HEK293T (cell line): ENCODE results near the gene FAM227A.

ENCODE experiments used
- ARNT ChIP-seq: fragments of 450-650 bp; IDR thresholded peaks from 2 replicates; pipeline ENCODE4 v1.6.1; 2017; ENCODE audit warnings: mild to moderate bottlenecking
- BHLHE40 ChIP-seq: fragments of 450-650 bp; IDR thresholded peaks from 2 replicates; pipeline ENCODE4 v1.6.1; 2016; ENCODE audit warnings: mild to moderate bottlenecking, moderate library complexity, borderline replicate concordance
- ELF4 ChIP-seq: fragments of 450-650 bp; IDR thresholded peaks from 2 replicates; pipeline ENCODE4 v1.6.1; 2017; ENCODE audit warnings: antibody characterized with exemption
- FOXA1 ChIP-seq: fragments of 450-650 bp; IDR thresholded peaks from 2 replicates; pipeline ENCODE4 v1.6.1; 2016; ENCODE audit warnings: mild to moderate bottlenecking
- FOXK2 ChIP-seq: fragments of 450-650 bp; IDR thresholded peaks from 2 replicates; pipeline ENCODE4 v1.6.1; 2016; ENCODE audit warnings: mild to moderate bottlenecking
- FOXM1 ChIP-seq: fragments of 450-650 bp; IDR thresholded peaks from 2 replicates; pipeline ENCODE4 v1.6.1; 2017; ENCODE audit warnings: mild to moderate bottlenecking, borderline replicate concordance
- L3MBTL2 ChIP-seq: fragments of 450-650 bp; conservative IDR thresholded peaks from 2 replicates; pipeline ENCODE4 v1.6.1; 2016; ENCODE audit warnings: mild to moderate bottlenecking
- LEF1 ChIP-seq: fragments of 450-650 bp; IDR thresholded peaks from 2 replicates; pipeline ENCODE4 v1.6.1; 2017; ENCODE audit warnings: mild to moderate bottlenecking, borderline replicate concordance
- NFRKB ChIP-seq: fragments of 450-650 bp; IDR thresholded peaks from 2 replicates; pipeline ENCODE4 v1.6.1; 2016; ENCODE audit warnings: mild to moderate bottlenecking, moderate library complexity
- SP1 ChIP-seq: fragments of 450-650 bp; IDR thresholded peaks from 2 replicates; pipeline ENCODE4 v1.6.1; 2017
- SUZ12 ChIP-seq: fragments of 450-650 bp; IDR thresholded peaks from 2 replicates; pipeline ENCODE4 v1.6.1; 2016; ENCODE audit warnings: mild to moderate bottlenecking
- TARDBP ChIP-seq: fragments of 450-650 bp; IDR thresholded peaks from 2 replicates; pipeline ENCODE4 v1.6.1; 2016

DNA sequence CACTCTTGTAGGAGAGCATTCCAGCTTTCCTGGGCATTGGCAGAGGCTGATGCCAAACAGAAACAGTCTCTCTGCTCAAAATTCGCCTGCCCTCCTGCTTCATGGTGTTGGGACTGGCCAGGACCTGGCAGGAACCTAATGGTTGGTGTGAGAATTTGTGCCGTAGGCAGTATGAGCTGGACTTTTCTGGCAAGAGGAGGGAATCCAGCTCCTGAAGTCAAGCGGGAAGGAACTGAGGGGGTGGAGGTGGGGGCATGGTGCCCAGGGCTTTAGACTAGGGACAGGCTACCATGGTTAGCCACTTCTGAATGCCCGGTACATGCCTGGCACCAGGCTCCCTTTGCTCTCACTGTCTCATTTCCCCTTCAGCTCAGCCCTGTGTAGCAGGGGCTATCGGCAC lies 18.7 kb upstream of the FAM227A start:
- TF ChIP-seq BHLHE40: no peak
- no peak for TF ChIP-seq TARDBP
- TF ChIP-seq FOXM1: no peak
- no peak for TF ChIP-seq SP1
- TF ChIP-seq SUZ12: no peak
- no peak for TF ChIP-seq NFRKB
- no peak for TF ChIP-seq LEF1
- TF ChIP-seq L3MBTL2: no peak
- no peak for TF ChIP-seq FOXK2
- no peak for TF ChIP-seq ELF4
- no peak for TF ChIP-seq FOXA1
- no peak for TF ChIP-seq ARNT
